HEK293 (cell line): Measurements from ENCODE around the gene SMOC1.

ENCODE experiments used
- ATF2 ChIP-seq: fragments of 450-650 bp; formaldehyde crosslinking; IDR thresholded peaks from 2 replicates; pipeline ENCODE4 v1.5.1; 2016; ENCODE audit warnings: missing biosample characterization, missing genetic modification characterization, low read depth
- CTCF ChIP-seq: fragments of 450-650 bp; formaldehyde crosslinking; IDR thresholded peaks from 2 replicates; pipeline ENCODE4 v1.5.1; 2016; ENCODE audit warnings: missing biosample characterization, missing genetic modification characterization
- KLF1 ChIP-seq: fragments of 450-650 bp; formaldehyde crosslinking; IDR thresholded peaks from 2 replicates; pipeline ENCODE4 v1.5.1; 2016; ENCODE audit warnings: missing biosample characterization, missing genetic modification characterization
- OVOL3 ChIP-seq: fragments of 450-650 bp; formaldehyde crosslinking; IDR thresholded peaks from 2 replicates; pipeline ENCODE4 v1.5.1; 2016; ENCODE audit warnings: missing biosample characterization, missing genetic modification characterization
- REST ChIP-seq: fragments of 450-650 bp; formaldehyde crosslinking; IDR thresholded peaks from 2 replicates; pipeline ENCODE4 v1.5.1; 2016; ENCODE audit warnings: missing biosample characterization, missing genetic modification characterization
- TCF7L2 ChIP-seq: IDR thresholded peaks from 2 replicates; pipeline ENCODE4 v1.6.1; 2011; ENCODE audit warnings: low read depth, mild to moderate bottlenecking, inconsistent platforms, low read length, moderate library complexity, borderline replicate concordance
- YY1 ChIP-seq: fragments of 450-650 bp; formaldehyde crosslinking; IDR thresholded peaks from 2 replicates; pipeline ENCODE4 v1.5.1; 2018; ENCODE audit warnings: missing biosample characterization, missing genetic modification characterization
- ZBTB26 ChIP-seq: fragments of 450-650 bp; formaldehyde crosslinking; optimal IDR thresholded peaks from 2 replicates; pipeline ENCODE3; 2016; ENCODE audit warnings: missing biosample characterization, mild to moderate bottlenecking, missing genetic modification characterization
- ZNF19 ChIP-seq: fragments of 450-650 bp; formaldehyde crosslinking; IDR thresholded peaks from 2 replicates; pipeline ENCODE4; 2016; ENCODE audit warnings: missing biosample characterization, missing genetic modification characterization, low read depth
- ZNF2 ChIP-seq: fragments of 450-650 bp; formaldehyde crosslinking; IDR thresholded peaks from 2 replicates; pipeline ENCODE4 v1.5.1; 2016; ENCODE audit warnings: missing biosample characterization, missing genetic modification characterization
- ZNF501 ChIP-seq: fragments of 450-650 bp; formaldehyde crosslinking; IDR thresholded peaks from 2 replicates; pipeline ENCODE4 v1.5.1; 2016; ENCODE audit warnings: missing biosample characterization, missing genetic modification characterization

DNA sequence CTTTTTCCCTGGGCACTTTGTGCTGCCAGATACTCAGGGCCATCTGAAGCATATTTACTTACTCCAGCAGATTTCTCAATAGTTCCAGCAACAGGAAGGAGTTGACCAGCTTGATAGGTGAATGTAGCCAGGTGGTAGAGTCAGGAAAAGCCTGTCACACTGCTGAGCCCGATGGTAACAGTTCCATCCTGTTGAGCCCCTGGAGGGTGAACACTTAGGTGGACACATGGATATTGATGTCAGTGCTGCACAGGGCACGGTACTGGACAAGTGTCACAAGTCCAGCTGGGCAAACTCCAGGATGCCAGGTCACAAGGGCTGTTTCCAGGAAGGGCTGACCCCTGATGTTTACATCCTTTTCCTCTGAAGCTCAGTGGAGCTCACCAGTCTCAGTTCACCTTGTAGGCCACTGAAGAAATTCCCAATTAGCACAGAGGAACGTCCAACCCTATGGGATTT, 2.3 kb upstream of the SMOC1 start:
- no peak for TF ChIP-seq ZNF501 (tag by site-specific recombination)
- TF ChIP-seq CTCF (tag by site-specific recombination) = no peak
- TF ChIP-seq TCF7L2 = no peak
- no peak for TF ChIP-seq ZNF2 (tag by site-specific recombination)
- TF ChIP-seq ZBTB26 = no peak
- TF ChIP-seq KLF1 (tag by site-specific recombination) = no peak
- TF ChIP-seq ATF2 = no peak
- no peak for TF ChIP-seq OVOL3 (tag by site-specific recombination)
- no peak for TF ChIP-seq REST
- no peak for TF ChIP-seq YY1 (tag by site-specific recombination)
- no peak for TF ChIP-seq ZNF19 (tag by site-specific recombination)
